ENCODE measurements around the gene PPM1L. TPM values are rescaled to one million over a fixed set of nuclear protein-coding genes. Genes with fewer than 3 reads are reported as not detected.

The PPM1L gene
- polyA plus RNA-seq, 1 donor (not counting 4 experiments of a cell fraction or from before 2014, with no cell fraction given): 0.58 TPM

DNA sequence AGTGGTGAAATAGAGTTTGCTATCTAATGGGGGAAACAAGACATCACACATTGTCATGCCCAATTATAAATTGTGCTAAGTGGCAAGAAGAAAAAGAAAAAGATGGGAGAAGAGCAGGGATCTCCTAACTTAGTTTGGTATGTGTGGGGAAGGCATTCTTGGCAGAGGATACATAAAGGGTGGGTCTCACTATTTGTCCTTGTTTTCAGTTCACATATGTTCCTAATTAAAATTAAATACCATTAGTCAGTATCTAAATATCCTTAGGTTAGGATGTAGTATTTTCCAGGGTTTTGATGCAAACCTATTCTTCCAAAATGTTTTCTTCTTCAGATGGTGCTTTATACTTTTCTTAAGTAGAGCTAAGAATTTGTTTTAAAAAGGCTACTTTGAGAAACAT is 175.4 kb downstream of the PPM1L start:
- Histone ChIP-seq H2AFZ (ENCODE audit: control insufficient read depth, low read length) (no peak overlapping the region), H3K9ac (ENCODE audit: control insufficient read depth, extremely low read depth, insufficient read depth, low read length) (no peak overlapping the region), H4K20me1 (ENCODE audit: control insufficient read depth, extremely low read depth, insufficient read depth, low read length) (no peaks in the 10 kb centered on the region), H3K4me1 (ENCODE audit: control insufficient read depth, extremely low read depth, insufficient read depth, low read length) (no peaks in the 10 kb centered on the region), H3K4me3 (ENCODE audit: control insufficient read depth in 2 of 3, extremely low read depth in 1 of 3, insufficient read depth in 2 of 3, low read depth in 1 of 3, low read length in 3 of 3) (no peak overlapping the region), H3K27ac (ENCODE audit: control insufficient read depth, insufficient read depth, low read length) (no peak overlapping the region), H3K9me3 (ENCODE audit: control insufficient read depth, low read depth, low read length) (no peaks in the 10 kb centered on the region), H3K9me1 (ENCODE audit: control insufficient read depth, extremely low read depth, insufficient read depth, low read length) (no peaks in the 10 kb centered on the region), H3K27me3 (ENCODE audit: control insufficient read depth, extremely low read depth, insufficient read depth, low read length) (no peaks in the 10 kb centered on the region), H3K36me3 (ENCODE audit: control insufficient read depth in 2 of 2, extremely low read depth in 1 of 2, insufficient read depth in 2 of 2, low read length in 2 of 2) (no peaks in the 10 kb centered on the region), H3K4me2 (ENCODE audit: control insufficient read depth, extremely low read depth, insufficient read depth, low read depth, low read length) (no peak overlapping the region), H3K79me2 (ENCODE audit: control insufficient read depth, insufficient read depth, low read length) (no peaks in the 10 kb centered on the region)
- dilution Hi-C loops (cut with MboI; ENCODE audit: extremely low pct_ligation_motif_present, low sequenced_read_pairs): loop anchor here (25.0 kb wide), 1 partner anchor 219 kb away; no protein-coding TSS in a partner anchor
- TF ChIP-seq, protein P1, sequence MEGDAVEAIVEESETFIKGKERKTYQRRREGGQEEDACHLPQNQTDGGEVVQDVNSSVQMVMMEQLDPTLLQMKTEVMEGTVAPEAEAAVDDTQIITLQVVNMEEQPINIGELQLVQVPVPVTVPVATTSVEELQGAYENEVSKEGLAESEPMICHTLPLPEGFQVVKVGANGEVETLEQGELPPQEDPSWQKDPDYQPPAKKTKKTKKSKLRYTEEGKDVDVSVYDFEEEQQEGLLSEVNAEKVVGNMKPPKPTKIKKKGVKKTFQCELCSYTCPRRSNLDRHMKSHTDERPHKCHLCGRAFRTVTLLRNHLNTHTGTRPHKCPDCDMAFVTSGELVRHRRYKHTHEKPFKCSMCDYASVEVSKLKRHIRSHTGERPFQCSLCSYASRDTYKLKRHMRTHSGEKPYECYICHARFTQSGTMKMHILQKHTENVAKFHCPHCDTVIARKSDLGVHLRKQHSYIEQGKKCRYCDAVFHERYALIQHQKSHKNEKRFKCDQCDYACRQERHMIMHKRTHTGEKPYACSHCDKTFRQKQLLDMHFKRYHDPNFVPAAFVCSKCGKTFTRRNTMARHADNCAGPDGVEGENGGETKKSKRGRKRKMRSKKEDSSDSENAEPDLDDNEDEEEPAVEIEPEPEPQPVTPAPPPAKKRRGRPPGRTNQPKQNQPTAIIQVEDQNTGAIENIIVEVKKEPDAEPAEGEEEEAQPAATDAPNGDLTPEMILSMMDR (optimal IDR thresholded peaks at IDR 0.05 in 1 of 3, IDR thresholded peaks at IDR 0.05 in 1 of 3, conservative IDR thresholded peaks at IDR 0.05 in 1 of 3; ENCODE audit: extremely low read depth in 1 of 3, insufficient read depth in 2 of 3, low read length in 3 of 3): no peak
- no peak for TF ChIP-seq EZH2 (IDR thresholded peaks at IDR 0.05; ENCODE audit: low read length)
- no peak for FAIRE-seq
- DNase-seq (ENCODE audit: low read depth, low spot score): no peak

DNA sequence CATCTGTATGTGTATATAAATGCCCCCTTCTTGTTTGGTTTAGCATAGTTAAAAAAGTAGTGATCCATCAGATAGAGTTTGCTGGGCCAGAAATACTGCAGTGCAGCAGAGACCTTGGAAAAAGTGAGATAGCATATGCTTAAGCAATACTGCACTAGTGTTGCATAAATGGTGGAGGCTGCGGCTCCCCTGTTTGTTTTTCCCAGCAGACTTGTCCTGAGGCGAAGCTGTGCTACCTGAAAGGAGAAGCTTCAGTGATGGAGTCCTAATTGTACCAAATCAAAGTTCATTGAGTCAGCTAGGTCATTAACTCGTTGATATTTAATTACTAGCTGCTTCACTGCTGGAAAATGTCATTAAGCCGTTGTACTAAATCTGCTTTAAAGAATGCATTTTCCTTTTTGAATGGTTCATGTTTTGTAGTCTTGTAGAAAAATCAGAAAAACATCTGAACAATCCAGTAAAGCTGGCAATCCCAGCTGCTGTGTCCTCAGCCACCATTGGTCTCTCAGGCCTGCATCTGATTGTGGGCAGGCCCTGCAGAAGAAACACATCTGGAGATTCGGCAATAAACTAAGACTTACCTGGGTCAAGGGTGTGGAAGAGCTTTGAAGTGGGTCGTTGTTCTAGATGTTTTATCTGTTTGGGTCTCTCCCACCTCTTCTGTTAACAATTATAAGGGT is 179.5 kb downstream of the PPM1L start:
- Histone ChIP-seq H3K27ac (ENCODE audit: control insufficient read depth, insufficient read depth, low read length) (no peak overlapping the region), H3K36me3 (ENCODE audit: control insufficient read depth in 2 of 2, extremely low read depth in 1 of 2, insufficient read depth in 2 of 2, low read length in 2 of 2) (no peaks in the 10 kb centered on the region), H3K79me2 (ENCODE audit: control insufficient read depth, insufficient read depth, low read length) (no peaks in the 10 kb centered on the region), H3K4me2 (ENCODE audit: control insufficient read depth, extremely low read depth, insufficient read depth, low read depth, low read length) (no peak overlapping the region), H3K4me3 (ENCODE audit: control insufficient read depth in 2 of 3, extremely low read depth in 1 of 3, insufficient read depth in 2 of 3, low read depth in 1 of 3, low read length in 3 of 3) (no peak overlapping the region), H3K27me3 (ENCODE audit: control insufficient read depth, extremely low read depth, insufficient read depth, low read length) (no peaks in the 10 kb centered on the region), H4K20me1 (ENCODE audit: control insufficient read depth, extremely low read depth, insufficient read depth, low read length) (no peaks in the 10 kb centered on the region), H3K9me1 (ENCODE audit: control insufficient read depth, extremely low read depth, insufficient read depth, low read length) (no peaks in the 10 kb centered on the region), H3K4me1 (ENCODE audit: control insufficient read depth, extremely low read depth, insufficient read depth, low read length) (no peaks in the 10 kb centered on the region), H3K9me3 (ENCODE audit: control insufficient read depth, low read depth, low read length) (no peaks in the 10 kb centered on the region), H3K9ac (ENCODE audit: control insufficient read depth, extremely low read depth, insufficient read depth, low read length) (no peak overlapping the region), H2AFZ (ENCODE audit: control insufficient read depth, low read length) (no peak overlapping the region)
- no peak for DNase-seq (ENCODE audit: low read depth, low spot score)
- dilution Hi-C loops (cut with MboI; ENCODE audit: extremely low pct_ligation_motif_present, low sequenced_read_pairs): loop anchor here (25.0 kb wide), 1 partner anchor 223 kb away; no protein-coding TSS in a partner anchor
- TF ChIP-seq, protein P1 (optimal IDR thresholded peaks at IDR 0.05 in 1 of 3, IDR thresholded peaks at IDR 0.05 in 1 of 3, conservative IDR thresholded peaks at IDR 0.05 in 1 of 3; ENCODE audit: extremely low read depth in 1 of 3, insufficient read depth in 2 of 3, low read length in 3 of 3): no peak
- no peak for TF ChIP-seq EZH2 (IDR thresholded peaks at IDR 0.05; ENCODE audit: low read length)
- no peak for FAIRE-seq

Measured in keratinocyte (primary cell).